Subcutaneous abdominal adipose tissue (tissue), 5 donors: ENCODE measurements around the gene TBX10.
A peak's percentile ranks its signal among the peaks of the same experiment; 100 is the strongest.
"Not testable (repeated sequence)": the region's sequence is repeated elsewhere in the genome, so short reads cannot be mapped to it uniquely, and the experiment has no call there.

Source experiments
- H3K27ac ChIP-seq: one replicate; pipeline ENCODE4 v1.7.0; 2013; ENCODE audit warnings: low read depth, mild to moderate bottlenecking, inconsistent platforms, low read length, moderate library complexity
- H3K27me3 ChIP-seq, 5 donors: one replicate each; pipeline ENCODE4 v1.7.0; 2013; ENCODE audit warnings: low read length in 5 of 5, inconsistent platforms in 1 of 5; ENCODE audit not compliant: control insufficient read depth in 5 of 5, insufficient read depth in 4 of 5
- H3K36me3 ChIP-seq, 5 donors: one replicate each; pipeline ENCODE4 v1.7.0; 2013; ENCODE audit warnings: low read length in 5 of 5; ENCODE audit not compliant: control insufficient read depth in 5 of 5, insufficient read depth in 5 of 5
- H3K4me1 ChIP-seq, 5 donors: one replicate each; pipeline ENCODE4 v1.7.0; 2013; ENCODE audit warnings: low read length in 5 of 5, mild to moderate bottlenecking in 3 of 5, moderate library complexity in 1 of 5; ENCODE audit not compliant: control insufficient read depth in 5 of 5, insufficient read depth in 5 of 5
- H3K4me3 ChIP-seq, 5 donors: one replicate each; pipeline ENCODE4 v1.7.0; 2013; ENCODE audit warnings: low read length in 5 of 5, low read depth in 1 of 5
- H3K9ac ChIP-seq, 5 donors: one replicate each; pipeline ENCODE4 v1.7.0; 2013; ENCODE audit warnings: low read length in 5 of 5, mild to moderate bottlenecking in 4 of 5, moderate library complexity in 3 of 5
- H3K9me3 ChIP-seq, 5 donors: one replicate each; pipeline ENCODE4 v1.7.0; 2013; ENCODE audit warnings: low read length in 5 of 5; ENCODE audit not compliant: control insufficient read depth in 5 of 5
- donor health status: healthy.
- donor health status: healthy.
- donor health status: healthy.
- donor health status: healthy.
- donor health status: healthy.

Gene TBX10

GRCh38 chr11:67664213-67664585, 24.6 kb upstream of the TBX10 start:
- Histone ChIP-seq H3K4me3 (no peak overlapping the region), H3K27me3 (peaks cover 0 to 10% (median 4%) of the 10 kb centered on the region in 5 donors), H3K27ac (no peak overlapping the region), H3K36me3 (no peaks in the 10 kb centered on the region), H3K4me1 (no peaks in the 10 kb centered on the region), H3K9me3 (no peaks in the 10 kb centered on the region), H3K9ac (no peak overlapping the region)

GRCh38 chr11:67663532-67664212, 24.1 kb upstream of the TBX10 start:
- H3K36me3 ChIP-seq: no peaks in the 10 kb centered on the region
- H3K27ac ChIP-seq: no peak overlapping the region
- H3K4me1 ChIP-seq: no peaks in the 10 kb centered on the region
- H3K9ac ChIP-seq: no peak overlapping the region
- H3K9me3 ChIP-seq: no peaks in the 10 kb centered on the region
- peaks cover 0 to 7% (median 3%) of the 10 kb centered on the region in 5 donors for H3K27me3 ChIP-seq
- no peak overlapping the region for H3K4me3 ChIP-seq

- Histone ChIP-seq H3K36me3 (no peaks in the 10 kb centered on the region), H3K27me3 (peaks cover 0 to 6% (median under 1%) of the 10 kb centered on the region in 5 donors), H3K27ac (no peak overlapping the region), H3K4me3 (no peak overlapping the region), H3K9me3 (no peaks in the 10 kb centered on the region), H3K4me1 (no peaks in the 10 kb centered on the region), H3K9ac (no peak overlapping the region)
Observed at GRCh38 chr11:67662835-67663531, 23.4 kb upstream of the TBX10 start.

- Histone ChIP-seq H3K4me3 (no peak overlapping the region), H3K27me3 (peaks cover 0 to 4% (median 0%) of the 10 kb centered on the region in 5 donors), H3K9me3 (no peaks in the 10 kb centered on the region), H3K27ac (no peak overlapping the region), H3K4me1 (peaks cover 0 to 2% (median 0%) of the 10 kb centered on the region in 5 donors), H3K9ac (no peak overlapping the region), H3K36me3 (no peaks in the 10 kb centered on the region)
Observed at GRCh38 chr11:67662142-67662834, 22.7 kb upstream of the TBX10 start.

GRCh38 chr11:67660752-67661151, 21.2 kb upstream of the TBX10 start:
- not testable (repeated sequence) for H3K36me3 ChIP-seq, H3K4me1 ChIP-seq, H3K27me3 ChIP-seq, H3K4me3 ChIP-seq, H3K9ac ChIP-seq, H3K9me3 ChIP-seq, H3K27ac ChIP-seq

- H3K27ac ChIP-seq, H3K4me3 ChIP-seq, H3K27me3 ChIP-seq, H3K36me3 ChIP-seq, H3K9ac ChIP-seq, H3K9me3 ChIP-seq, H3K4me1 ChIP-seq: not testable (repeated sequence)
Observed at GRCh38 chr11:67659651-67660165, 20.1 kb upstream of the TBX10 start.

- Histone ChIP-seq H3K9me3 (no peaks in the 10 kb centered on the region), H3K27ac (no peak overlapping the region)
Observed at GRCh38 chr11:67657300-67657699, 17.7 kb upstream of the TBX10 start.

GRCh38 chr11:67656278-67656922, 16.8 kb upstream of the TBX10 start:
- peaks cover 0 to 3% (median 0%) of the 10 kb centered on the region in 5 donors for H3K4me1 ChIP-seq
- no peak overlapping the region for H3K27ac ChIP-seq
- peaks cover 0 to 10% (median 0%) of the 10 kb centered on the region in 5 donors for H3K27me3 ChIP-seq
- no peaks in the 10 kb centered on the region for H3K9me3 ChIP-seq
- H3K9ac ChIP-seq: no peak overlapping the region
- H3K4me3 ChIP-seq: no peak overlapping the region
- H3K36me3 ChIP-seq: no peaks in the 10 kb centered on the region

More at GRCh38 chr11:67657300-67657699, 17.7 kb upstream of the TBX10 start:
- peak overlapping the region in 1 of 5 donors; percentile 10 for H3K9ac ChIP-seq
- H3K4me1 ChIP-seq: peaks cover 0 to 3% (median 0%) of the 10 kb centered on the region in 5 donors
- H3K36me3 ChIP-seq: no peaks in the 10 kb centered on the region
- H3K27me3 ChIP-seq: peaks cover 0 to 9% (median 0%) of the 10 kb centered on the region in 5 donors
- H3K4me3 ChIP-seq: no peak overlapping the region

- Histone ChIP-seq H3K4me1 (peaks cover 0 to 15% (median 7%) of the 10 kb centered on the region in 5 donors), H3K9ac (no peak overlapping the region), H3K4me3 (no peak overlapping the region), H3K27me3 (peaks cover 0 to 22% (median 6%) of the 10 kb centered on the region in 5 donors), H3K9me3 (peaks cover 0 to 4% (median 0%) of the 10 kb centered on the region in 5 donors), H3K27ac (no peak overlapping the region), H3K36me3 (peaks cover 0 to 2% (median 0%) of the 10 kb centered on the region in 5 donors)
Observed at GRCh38 chr11:67654225-67654624, 14.7 kb upstream of the TBX10 start.
